ENCODE measurements around the gene CMSS1.
A peak's percentile ranks its signal among the peaks of the same experiment; 100 is the strongest.

Gene CMSS1

GRCh38 chr3:100185847-100186246 lies 368.2 kb downstream of the CMSS1 start:
- no peak overlapping the region for H3K27ac ChIP-seq
- H3K27me3 ChIP-seq (ENCODE audit: control insufficient read depth, insufficient read depth, low read length), result no peaks in the 10 kb centered on the region

GRCh38 chr3:100189444-100189964 lies 371.8 kb downstream of the CMSS1 start:
- Histone ChIP-seq H3K36me3 (ENCODE audit: control insufficient read depth, insufficient read depth, low read length) (no peaks in the 10 kb centered on the region), H3K4me3 (ENCODE audit: low read depth, low read length) (no peak overlapping the region), H3K27me3 (ENCODE audit: control insufficient read depth, insufficient read depth, low read length) (no peaks in the 10 kb centered on the region), H3K79me2 (no peaks in the 10 kb centered on the region), H3K9ac (no peak overlapping the region), H2AFZ (no peak overlapping the region), H3K27ac (no peak overlapping the region), H3K4me2 (ENCODE audit: low read length) (no peak overlapping the region), H3K4me1 (no peaks in the 10 kb centered on the region), H3K9me3 (ENCODE audit: control insufficient read depth, low read length) (no peaks in the 10 kb centered on the region)
- TF ChIP-seq CTCF (IDR thresholded peaks at IDR 0.05), result no peak

More at GRCh38 chr3:100185847-100186246, 368.2 kb downstream of the CMSS1 start:
- H3K79me2 ChIP-seq, result no peaks in the 10 kb centered on the region
- no peak overlapping the region for H2AFZ ChIP-seq
- no peak for TF ChIP-seq CTCF (IDR thresholded peaks at IDR 0.05)
- no peak overlapping the region for H3K9ac ChIP-seq
- no peaks in the 10 kb centered on the region for H3K36me3 ChIP-seq (ENCODE audit: control insufficient read depth, insufficient read depth, low read length)
- no peak overlapping the region for H3K4me2 ChIP-seq (ENCODE audit: low read length)
- H3K4me1 ChIP-seq, result no peaks in the 10 kb centered on the region
- no peaks in the 10 kb centered on the region for H3K9me3 ChIP-seq (ENCODE audit: control insufficient read depth, low read length)
- no peak overlapping the region for H3K4me3 ChIP-seq (ENCODE audit: low read depth, low read length)

DNA sequence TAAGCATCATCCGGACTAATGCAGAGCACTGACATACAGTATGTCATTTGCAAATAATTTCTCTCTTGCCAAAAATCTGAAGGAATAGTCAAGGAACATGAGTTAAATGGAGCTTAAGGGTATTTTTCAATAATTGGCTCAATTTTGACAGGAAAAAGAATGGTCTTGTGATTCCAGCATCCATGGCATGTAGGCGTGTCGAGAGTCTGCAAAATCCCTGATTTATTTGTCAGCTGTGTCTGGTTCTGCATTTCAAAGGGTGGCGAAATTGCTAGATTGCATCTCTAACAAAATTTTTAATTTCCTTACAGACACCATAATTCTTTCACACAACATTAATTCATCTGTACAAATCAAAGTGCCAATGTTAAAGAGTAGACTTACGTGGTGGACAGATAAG lies 377.7 kb downstream of the CMSS1 start:
- Histone ChIP-seq H3K4me2 (ENCODE audit: low read length) (no peak overlapping the region), H3K27ac (no peak overlapping the region), H3K36me3 (ENCODE audit: control insufficient read depth, insufficient read depth, low read length) (no peaks in the 10 kb centered on the region), H3K9ac (no peak overlapping the region), H2AFZ (no peak overlapping the region), H3K9me3 (ENCODE audit: control insufficient read depth, low read length) (no peaks in the 10 kb centered on the region), H3K79me2 (no peaks in the 10 kb centered on the region), H3K27me3 (ENCODE audit: control insufficient read depth, insufficient read depth, low read length) (no peaks in the 10 kb centered on the region), H3K4me3 (ENCODE audit: low read depth, low read length) (no peak overlapping the region), H3K4me1 (peaks cover 4% of the 10 kb centered on the region)
- TF ChIP-seq CTCF (IDR thresholded peaks at IDR 0.05), result no peak

- Histone ChIP-seq H3K4me3 (ENCODE audit: low read depth, low read length) (no peak overlapping the region), H3K9ac (no peak overlapping the region), H3K4me2 (ENCODE audit: low read length) (no peak overlapping the region), H3K4me1 (peaks cover 4% of the 10 kb centered on the region), H3K27me3 (ENCODE audit: control insufficient read depth, insufficient read depth, low read length) (no peaks in the 10 kb centered on the region), H3K36me3 (ENCODE audit: control insufficient read depth, insufficient read depth, low read length) (no peaks in the 10 kb centered on the region), H2AFZ (no peak overlapping the region), H3K79me2 (no peaks in the 10 kb centered on the region), H3K9me3 (ENCODE audit: control insufficient read depth, low read length) (no peaks in the 10 kb centered on the region), H3K27ac (no peak overlapping the region)
- no peak for TF ChIP-seq CTCF (IDR thresholded peaks at IDR 0.05)
Measured at GRCh38 chr3:100197876-100198275, 380.2 kb downstream of the CMSS1 start.

GRCh38 chr3:100198579-100199269 lies 381.1 kb downstream of the CMSS1 start:
- Histone ChIP-seq H2AFZ (peak overlapping the region; percentile 79), H3K4me1 (peaks cover 4% of the 10 kb centered on the region), H3K79me2 (no peaks in the 10 kb centered on the region), H3K27ac (no peak overlapping the region), H3K9me3 (ENCODE audit: control insufficient read depth, low read length) (no peaks in the 10 kb centered on the region), H3K9ac (no peak overlapping the region), H3K4me3 (ENCODE audit: low read depth, low read length) (no peak overlapping the region), H3K4me2 (ENCODE audit: low read length) (no peak overlapping the region), H3K27me3 (ENCODE audit: control insufficient read depth, insufficient read depth, low read length) (no peaks in the 10 kb centered on the region), H3K36me3 (ENCODE audit: control insufficient read depth, insufficient read depth, low read length) (no peaks in the 10 kb centered on the region)
- TF ChIP-seq CTCF (IDR thresholded peaks at IDR 0.05), result no peak
